Measurements from ENCODE around the gene TFR2.

DNA sequence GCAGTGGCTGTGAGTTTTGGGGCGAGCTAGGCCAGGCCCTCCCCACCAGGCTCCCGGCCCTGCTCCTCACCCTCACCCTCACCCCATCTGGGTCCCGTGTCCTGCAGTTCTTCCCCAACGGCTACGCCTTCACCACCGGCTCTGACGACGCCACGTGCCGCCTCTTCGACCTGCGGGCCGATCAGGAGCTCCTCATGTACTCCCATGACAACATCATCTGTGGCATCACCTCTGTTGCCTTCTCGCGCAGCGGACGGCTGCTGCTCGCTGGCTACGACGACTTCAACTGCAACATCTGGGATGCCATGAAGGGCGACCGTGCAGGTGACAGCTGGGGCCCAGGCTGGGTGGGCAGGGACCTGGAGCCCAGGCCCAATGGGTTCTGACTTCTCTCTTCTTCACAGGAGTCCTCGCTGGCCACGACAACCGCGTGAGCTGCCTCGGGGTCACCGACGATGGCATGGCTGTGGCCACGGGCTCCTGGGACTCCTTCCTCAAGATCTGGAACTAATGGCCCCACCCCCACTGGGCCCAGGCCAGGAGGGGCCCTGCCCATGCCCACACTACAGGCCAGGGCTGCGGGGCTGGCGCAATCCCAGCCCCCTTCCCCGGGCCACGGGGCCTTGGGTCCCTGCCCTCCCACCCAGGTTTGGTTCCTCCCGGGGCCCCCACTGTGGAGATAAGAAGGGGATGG lies 37.1 kb upstream of the TFR2 start:
- no peak for TF ChIP-seq EMX1 (CRISPR knock-in tag; IDR thresholded peaks at IDR 0.05)
- TF ChIP-seq, protein P1, sequence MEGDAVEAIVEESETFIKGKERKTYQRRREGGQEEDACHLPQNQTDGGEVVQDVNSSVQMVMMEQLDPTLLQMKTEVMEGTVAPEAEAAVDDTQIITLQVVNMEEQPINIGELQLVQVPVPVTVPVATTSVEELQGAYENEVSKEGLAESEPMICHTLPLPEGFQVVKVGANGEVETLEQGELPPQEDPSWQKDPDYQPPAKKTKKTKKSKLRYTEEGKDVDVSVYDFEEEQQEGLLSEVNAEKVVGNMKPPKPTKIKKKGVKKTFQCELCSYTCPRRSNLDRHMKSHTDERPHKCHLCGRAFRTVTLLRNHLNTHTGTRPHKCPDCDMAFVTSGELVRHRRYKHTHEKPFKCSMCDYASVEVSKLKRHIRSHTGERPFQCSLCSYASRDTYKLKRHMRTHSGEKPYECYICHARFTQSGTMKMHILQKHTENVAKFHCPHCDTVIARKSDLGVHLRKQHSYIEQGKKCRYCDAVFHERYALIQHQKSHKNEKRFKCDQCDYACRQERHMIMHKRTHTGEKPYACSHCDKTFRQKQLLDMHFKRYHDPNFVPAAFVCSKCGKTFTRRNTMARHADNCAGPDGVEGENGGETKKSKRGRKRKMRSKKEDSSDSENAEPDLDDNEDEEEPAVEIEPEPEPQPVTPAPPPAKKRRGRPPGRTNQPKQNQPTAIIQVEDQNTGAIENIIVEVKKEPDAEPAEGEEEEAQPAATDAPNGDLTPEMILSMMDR (IDR thresholded peaks at IDR 0.05), result no peak
- TF ChIP-seq, protein P2, sequence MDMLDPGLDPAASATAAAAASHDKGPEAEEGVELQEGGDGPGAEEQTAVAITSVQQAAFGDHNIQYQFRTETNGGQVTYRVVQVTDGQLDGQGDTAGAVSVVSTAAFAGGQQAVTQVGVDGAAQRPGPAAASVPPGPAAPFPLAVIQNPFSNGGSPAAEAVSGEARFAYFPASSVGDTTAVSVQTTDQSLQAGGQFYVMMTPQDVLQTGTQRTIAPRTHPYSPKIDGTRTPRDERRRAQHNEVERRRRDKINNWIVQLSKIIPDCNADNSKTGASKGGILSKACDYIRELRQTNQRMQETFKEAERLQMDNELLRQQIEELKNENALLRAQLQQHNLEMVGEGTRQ (CRISPR knock-in tag; IDR thresholded peaks at IDR 0.05), result no peak
- TF ChIP-seq NR2C2 (CRISPR knock-in tag; IDR thresholded peaks at IDR 0.05), result no peak
- TF ChIP-seq, protein P3, sequence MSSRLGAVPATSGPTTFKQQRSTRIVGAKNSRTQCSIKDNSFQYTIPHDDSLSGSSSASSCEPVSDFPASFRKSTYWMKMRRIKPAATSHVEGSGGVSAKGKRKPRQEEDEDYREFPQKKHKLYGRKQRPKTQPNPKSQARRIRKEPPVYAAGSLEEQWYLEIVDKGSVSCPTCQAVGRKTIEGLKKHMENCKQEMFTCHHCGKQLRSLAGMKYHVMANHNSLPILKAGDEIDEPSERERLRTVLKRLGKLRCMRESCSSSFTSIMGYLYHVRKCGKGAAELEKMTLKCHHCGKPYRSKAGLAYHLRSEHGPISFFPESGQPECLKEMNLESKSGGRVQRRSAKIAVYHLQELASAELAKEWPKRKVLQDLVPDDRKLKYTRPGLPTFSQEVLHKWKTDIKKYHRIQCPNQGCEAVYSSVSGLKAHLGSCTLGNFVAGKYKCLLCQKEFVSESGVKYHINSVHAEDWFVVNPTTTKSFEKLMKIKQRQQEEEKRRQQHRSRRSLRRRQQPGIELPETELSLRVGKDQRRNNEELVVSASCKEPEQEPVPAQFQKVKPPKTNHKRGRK (CRISPR knock-in tag; IDR thresholded peaks at IDR 0.05; ENCODE audit: borderline replicate concordance), result no peak
- TF ChIP-seq FOXJ3 (CRISPR knock-in tag; IDR thresholded peaks at IDR 0.05; ENCODE audit: borderline replicate concordance), result no peak
- no peak for TF ChIP-seq TCF7 (CRISPR knock-in tag; IDR thresholded peaks at IDR 0.05; ENCODE audit: low read depth)
- TF ChIP-seq, protein P4, sequence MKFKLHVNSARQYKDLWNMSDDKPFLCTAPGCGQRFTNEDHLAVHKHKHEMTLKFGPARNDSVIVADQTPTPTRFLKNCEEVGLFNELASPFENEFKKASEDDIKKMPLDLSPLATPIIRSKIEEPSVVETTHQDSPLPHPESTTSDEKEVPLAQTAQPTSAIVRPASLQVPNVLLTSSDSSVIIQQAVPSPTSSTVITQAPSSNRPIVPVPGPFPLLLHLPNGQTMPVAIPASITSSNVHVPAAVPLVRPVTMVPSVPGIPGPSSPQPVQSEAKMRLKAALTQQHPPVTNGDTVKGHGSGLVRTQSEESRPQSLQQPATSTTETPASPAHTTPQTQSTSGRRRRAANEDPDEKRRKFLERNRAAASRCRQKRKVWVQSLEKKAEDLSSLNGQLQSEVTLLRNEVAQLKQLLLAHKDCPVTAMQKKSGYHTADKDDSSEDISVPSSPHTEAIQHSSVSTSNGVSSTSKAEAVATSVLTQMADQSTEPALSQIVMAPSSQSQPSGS (CRISPR knock-in tag; IDR thresholded peaks at IDR 0.05; ENCODE audit: borderline replicate concordance, low read depth), result no peak
- TF ChIP-seq, protein P5, sequence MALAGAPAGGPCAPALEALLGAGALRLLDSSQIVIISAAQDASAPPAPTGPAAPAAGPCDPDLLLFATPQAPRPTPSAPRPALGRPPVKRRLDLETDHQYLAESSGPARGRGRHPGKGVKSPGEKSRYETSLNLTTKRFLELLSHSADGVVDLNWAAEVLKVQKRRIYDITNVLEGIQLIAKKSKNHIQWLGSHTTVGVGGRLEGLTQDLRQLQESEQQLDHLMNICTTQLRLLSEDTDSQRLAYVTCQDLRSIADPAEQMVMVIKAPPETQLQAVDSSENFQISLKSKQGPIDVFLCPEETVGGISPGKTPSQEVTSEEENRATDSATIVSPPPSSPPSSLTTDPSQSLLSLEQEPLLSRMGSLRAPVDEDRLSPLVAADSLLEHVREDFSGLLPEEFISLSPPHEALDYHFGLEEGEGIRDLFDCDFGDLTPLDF (CRISPR knock-in tag; IDR thresholded peaks at IDR 0.05), result no peak
